Stimulated activated CD8-positive, alpha-beta memory T cell treated with anti-CD3 and anti-CD28 coated beads, Interleukin-4, amount 100 ng/mL, for 1 hour (primary cell): ENCODE data around the gene GNG3.
"Not testable (repeated sequence)": the region's sequence is repeated elsewhere in the genome, so short reads cannot be mapped to it uniquely, and the experiment has no call there.

Source experiments
- DNase-seq, 2 donors: peaks; one replicate each; pipeline ENCODE4 v3.0.0-alpha.2; 2020; ENCODE audit warnings: low read depth in 2 of 2, low spot score in 1 of 2

GNG3 gene

GRCh38 chr11:62707277-62707861 is at the start of gene GNG3, which contains the start of gene BSCL2:
GNG3 (plus strand) TSS chr11:62707676; CDS start chr11:62708296, 620 bp downstream.
BSCL2 (minus strand) TSS chr11:62707424; CDS start chr11:62707195, 229 bp downstream.
- DNase-seq: no peak

GRCh38 chr11:62664405-62665074 is 42.9 kb upstream of the GNG3 start:
- peak in 1 of 2 donors; percentile 21 for DNase-seq

GRCh38 chr11:62665075-62665598 is 42.3 kb upstream of the GNG3 start, which contains the start of the genes C11orf98 and CSKMT:
C11orf98 (minus strand) TSS chr11:62665210; CDS start chr11:62665169, 41 bp downstream.
CSKMT (plus strand) TSS chr11:62665312; CDS start chr11:62665880, 568 bp downstream.
- peak; percentile 93 to 95 for DNase-seq

- peak; percentile 17 to 45 for DNase-seq
Observed at GRCh38 chr11:62665599-62666258, 41.7 kb upstream of the GNG3 start.

GRCh38 chr11:62666259-62666926 is 41.1 kb upstream of the GNG3 start:
- DNase-seq: no peak

- no peak for DNase-seq
Observed at GRCh38 chr11:62667460-62667859, 40.0 kb upstream of the GNG3 start.

GRCh38 chr11:62669420-62670161 is 37.9 kb upstream of the GNG3 start:
- no peak for DNase-seq

- no peak for DNase-seq
Observed at GRCh38 chr11:62671236-62671607, 36.3 kb upstream of the GNG3 start.

- DNase-seq: peak; percentile 32 to 41
Observed at GRCh38 chr11:62671608-62672389, 35.7 kb upstream of the GNG3 start, which contains the start of the genes LBHD1 and UQCC3. LBHD1 (minus strand) TSS chr11:62672267; CDS start chr11:62670031, 2,236 bp downstream. UQCC3 (plus strand) TSS chr11:62671673; CDS start chr11:62671746, 73 bp downstream.

GRCh38 chr11:62673196-62673525 is 34.3 kb upstream of the GNG3 start:
- DNase-seq: no peak

- DNase-seq: not testable (repeated sequence)
Observed at GRCh38 chr11:62675415-62675814, 32.1 kb upstream of the GNG3 start.

- no peak for DNase-seq
Observed at GRCh38 chr11:62676698-62677097, 30.8 kb upstream of the GNG3 start.

- no peak for DNase-seq
Observed at GRCh38 chr11:62677156-62677555, 30.3 kb upstream of the GNG3 start.

- no peak for DNase-seq
Observed at GRCh38 chr11:62677714-62678113, 29.8 kb upstream of the GNG3 start.

GRCh38 chr11:62678433-62678769 is 29.1 kb upstream of the GNG3 start:
- DNase-seq: no peak

GRCh38 chr11:62678770-62679696 is 28.4 kb upstream of the GNG3 start, which contains the start of gene UBXN1:
UBXN1 (minus strand) TSS chr11:62679073; CDS start chr11:62678923, 150 bp downstream.
- DNase-seq: peak; percentile 67 to 69

- DNase-seq: no peak
Observed at GRCh38 chr11:62680825-62681240, 26.6 kb upstream of the GNG3 start.

- DNase-seq: no peak
Observed at GRCh38 chr11:62682518-62682917, 25.0 kb upstream of the GNG3 start.
